Measurements from ENCODE around the gene RBMS3.

DNA sequence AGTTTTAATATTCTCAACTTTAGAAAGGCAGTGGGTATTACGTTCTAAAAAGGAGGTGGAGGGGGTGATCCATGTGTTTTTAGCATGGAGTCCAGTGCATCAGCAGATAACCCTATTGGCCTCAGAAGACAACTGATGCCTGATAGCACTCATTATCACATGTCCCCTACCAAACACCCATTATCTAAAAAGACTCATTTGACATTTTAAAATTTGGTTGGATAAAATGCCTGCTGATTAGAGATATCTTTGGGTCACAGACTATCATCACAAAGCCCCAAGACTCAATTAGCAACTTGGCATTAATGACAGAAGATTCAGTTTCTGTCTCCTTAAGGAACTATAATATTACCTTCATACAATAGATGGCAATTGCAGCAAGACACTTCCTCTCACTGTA lies 589.3 kb downstream of the RBMS3 start:
- TF ChIP-seq, protein P1, sequence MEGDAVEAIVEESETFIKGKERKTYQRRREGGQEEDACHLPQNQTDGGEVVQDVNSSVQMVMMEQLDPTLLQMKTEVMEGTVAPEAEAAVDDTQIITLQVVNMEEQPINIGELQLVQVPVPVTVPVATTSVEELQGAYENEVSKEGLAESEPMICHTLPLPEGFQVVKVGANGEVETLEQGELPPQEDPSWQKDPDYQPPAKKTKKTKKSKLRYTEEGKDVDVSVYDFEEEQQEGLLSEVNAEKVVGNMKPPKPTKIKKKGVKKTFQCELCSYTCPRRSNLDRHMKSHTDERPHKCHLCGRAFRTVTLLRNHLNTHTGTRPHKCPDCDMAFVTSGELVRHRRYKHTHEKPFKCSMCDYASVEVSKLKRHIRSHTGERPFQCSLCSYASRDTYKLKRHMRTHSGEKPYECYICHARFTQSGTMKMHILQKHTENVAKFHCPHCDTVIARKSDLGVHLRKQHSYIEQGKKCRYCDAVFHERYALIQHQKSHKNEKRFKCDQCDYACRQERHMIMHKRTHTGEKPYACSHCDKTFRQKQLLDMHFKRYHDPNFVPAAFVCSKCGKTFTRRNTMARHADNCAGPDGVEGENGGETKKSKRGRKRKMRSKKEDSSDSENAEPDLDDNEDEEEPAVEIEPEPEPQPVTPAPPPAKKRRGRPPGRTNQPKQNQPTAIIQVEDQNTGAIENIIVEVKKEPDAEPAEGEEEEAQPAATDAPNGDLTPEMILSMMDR (conservative IDR thresholded peaks at IDR 0.05 in 1 of 2, IDR thresholded peaks at IDR 0.05 in 1 of 2; ENCODE audit: low read depth in 1 of 2, low read length in 2 of 2): no peak
- no peak for TF ChIP-seq EZH2 (IDR thresholded peaks at IDR 0.05; ENCODE audit: low read length, missing control alignments)
